Liver (tissue), 3 donors: Measurements from ENCODE around the gene DNM2.

ENCODE experiments used
- ATF3 ChIP-seq: IDR thresholded peaks from 2 replicates; pipeline ENCODE4 v1.6.1; 2016; ENCODE audit warnings: antibody characterized with exemption
- CTCF ChIP-seq: fragments of 150-350 bp; IDR thresholded peaks from 2 replicates; pipeline ENCODE4 v1.5.1; 2017; ENCODE audit warnings: improper control_type of control experiment, low read depth, low read length; ENCODE audit not compliant: missing input control
- EGR1 ChIP-seq, 2 donors: IDR thresholded peaks; 2 replicates each; pipeline ENCODE4 v1.6.1; 2016 to 2018; ENCODE audit warnings: antibody characterized with exemption in 2 of 2, low read depth in 2 of 2
- FOXA1 ChIP-seq: IDR thresholded peaks from 2 replicates; pipeline ENCODE4 v1.6.1; 2016; ENCODE audit warnings: antibody characterized with exemption
- GABPA ChIP-seq, 2 donors: IDR thresholded peaks in 1 of 2; conservative IDR thresholded peaks in 1 of 2; 2 replicates each; pipeline ENCODE4 v1.6.1; 2016; ENCODE audit warnings: antibody characterized with exemption in 2 of 2, mild to moderate bottlenecking in 1 of 2, moderate library complexity in 1 of 2
- JUND ChIP-seq, 2 donors: IDR thresholded peaks; 2 replicates each; pipeline ENCODE4 v1.6.1; 2016; ENCODE audit warnings: antibody characterized with exemption in 2 of 2
- MAX ChIP-seq: IDR thresholded peaks from 2 replicates; pipeline ENCODE4 v1.6.1; 2016; ENCODE audit warnings: antibody characterized with exemption
- RAD21 ChIP-seq, 2 donors: IDR thresholded peaks; 2 replicates each; pipeline ENCODE4 v1.6.1; 2016; ENCODE audit warnings: antibody characterized with exemption in 2 of 2, mild to moderate bottlenecking in 2 of 2
- REST ChIP-seq: IDR thresholded peaks from 2 replicates; pipeline ENCODE4 v1.6.1; 2016; ENCODE audit warnings: antibody characterized with exemption, mild to moderate bottlenecking
- RXRA ChIP-seq, 2 donors: IDR thresholded peaks; 2 replicates each; pipeline ENCODE4 v1.6.1; 2017 to 2018; ENCODE audit warnings: antibody characterized with exemption in 2 of 2, mild to moderate bottlenecking in 1 of 2
- SP1 ChIP-seq: IDR thresholded peaks from 2 replicates; pipeline ENCODE4 v1.6.1; 2018; ENCODE audit warnings: antibody characterized with exemption, mild to moderate bottlenecking
- TAF1 ChIP-seq: conservative IDR thresholded peaks from 2 replicates; pipeline ENCODE4 v1.6.1; 2016; ENCODE audit warnings: antibody characterized with exemption, mild to moderate bottlenecking
- YY1 ChIP-seq: IDR thresholded peaks from 2 replicates; pipeline ENCODE4 v1.6.1; 2016; ENCODE audit warnings: antibody characterized with exemption, mild to moderate bottlenecking
- ZBTB33 ChIP-seq: IDR thresholded peaks from 2 replicates; pipeline ENCODE4 v1.6.1; 2016; ENCODE audit warnings: antibody characterized with exemption
- donor health status: healthy.
- donor health status: healthy.

GRCh38 chr19:10688545-10689280, 29.2 kb upstream of the DNM2 start:
- no peak for TF ChIP-seq CTCF
- no peak for TF ChIP-seq REST
- no peak for TF ChIP-seq ATF3
- no peak for TF ChIP-seq JUND (IDR thresholded peaks at IDR 0.05)
- no peak for TF ChIP-seq EGR1 (IDR thresholded peaks at IDR 0.05; ENCODE audit: low read depth in 2 of 2)
- no peak for TF ChIP-seq TAF1
- TF ChIP-seq ZBTB33 = no peak
- no peak for TF ChIP-seq RAD21 (IDR thresholded peaks at IDR 0.05)
- no peak for TF ChIP-seq SP1
- TF ChIP-seq GABPA (IDR thresholded peaks at IDR 0.05 in 1 of 2, conservative IDR thresholded peaks at IDR 0.05 in 1 of 2) = no peak
- no peak for TF ChIP-seq RXRA (IDR thresholded peaks at IDR 0.05)
- TF ChIP-seq YY1 = no peak
- no peak for TF ChIP-seq FOXA1
- TF ChIP-seq MAX = no peak
